ENCODE data around the gene ROMO1.

ROMO1 gene

DNA sequence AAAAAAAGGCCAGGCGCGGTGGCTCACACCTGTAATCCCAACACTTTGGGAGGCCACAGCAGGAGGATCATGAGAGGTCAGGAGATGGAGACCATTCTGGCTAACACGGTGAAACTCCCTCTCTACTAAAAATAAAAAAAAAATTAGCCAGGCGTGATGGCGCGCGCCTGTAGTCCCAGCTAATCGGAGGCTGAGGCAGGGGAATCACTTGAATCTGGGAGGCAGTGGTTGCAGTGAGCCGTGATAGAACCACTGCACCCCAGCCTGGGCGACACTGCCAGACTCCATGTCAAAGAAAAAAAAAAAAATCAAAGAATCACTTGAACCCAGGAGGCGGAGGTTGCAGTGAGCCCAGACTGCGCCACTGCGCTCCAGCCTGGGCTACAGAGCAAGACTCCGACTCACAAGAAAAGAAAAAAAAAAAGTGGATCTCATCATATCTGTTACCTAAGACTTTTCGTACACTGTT is 38.7 kb downstream of the ROMO1 start:
- no peak for DNase-seq (ENCODE audit: low read depth in 2 of 2)
- TF ChIP-seq, protein P1, sequence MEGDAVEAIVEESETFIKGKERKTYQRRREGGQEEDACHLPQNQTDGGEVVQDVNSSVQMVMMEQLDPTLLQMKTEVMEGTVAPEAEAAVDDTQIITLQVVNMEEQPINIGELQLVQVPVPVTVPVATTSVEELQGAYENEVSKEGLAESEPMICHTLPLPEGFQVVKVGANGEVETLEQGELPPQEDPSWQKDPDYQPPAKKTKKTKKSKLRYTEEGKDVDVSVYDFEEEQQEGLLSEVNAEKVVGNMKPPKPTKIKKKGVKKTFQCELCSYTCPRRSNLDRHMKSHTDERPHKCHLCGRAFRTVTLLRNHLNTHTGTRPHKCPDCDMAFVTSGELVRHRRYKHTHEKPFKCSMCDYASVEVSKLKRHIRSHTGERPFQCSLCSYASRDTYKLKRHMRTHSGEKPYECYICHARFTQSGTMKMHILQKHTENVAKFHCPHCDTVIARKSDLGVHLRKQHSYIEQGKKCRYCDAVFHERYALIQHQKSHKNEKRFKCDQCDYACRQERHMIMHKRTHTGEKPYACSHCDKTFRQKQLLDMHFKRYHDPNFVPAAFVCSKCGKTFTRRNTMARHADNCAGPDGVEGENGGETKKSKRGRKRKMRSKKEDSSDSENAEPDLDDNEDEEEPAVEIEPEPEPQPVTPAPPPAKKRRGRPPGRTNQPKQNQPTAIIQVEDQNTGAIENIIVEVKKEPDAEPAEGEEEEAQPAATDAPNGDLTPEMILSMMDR (IDR thresholded peaks at IDR 0.05; ENCODE audit: low read depth, low read length): no peak
- no peak overlapping the region for H3K4me3 ChIP-seq (replicated peaks in 1 of 2; ENCODE audit: low read depth in 2 of 2, low read length in 2 of 2)

DNA sequence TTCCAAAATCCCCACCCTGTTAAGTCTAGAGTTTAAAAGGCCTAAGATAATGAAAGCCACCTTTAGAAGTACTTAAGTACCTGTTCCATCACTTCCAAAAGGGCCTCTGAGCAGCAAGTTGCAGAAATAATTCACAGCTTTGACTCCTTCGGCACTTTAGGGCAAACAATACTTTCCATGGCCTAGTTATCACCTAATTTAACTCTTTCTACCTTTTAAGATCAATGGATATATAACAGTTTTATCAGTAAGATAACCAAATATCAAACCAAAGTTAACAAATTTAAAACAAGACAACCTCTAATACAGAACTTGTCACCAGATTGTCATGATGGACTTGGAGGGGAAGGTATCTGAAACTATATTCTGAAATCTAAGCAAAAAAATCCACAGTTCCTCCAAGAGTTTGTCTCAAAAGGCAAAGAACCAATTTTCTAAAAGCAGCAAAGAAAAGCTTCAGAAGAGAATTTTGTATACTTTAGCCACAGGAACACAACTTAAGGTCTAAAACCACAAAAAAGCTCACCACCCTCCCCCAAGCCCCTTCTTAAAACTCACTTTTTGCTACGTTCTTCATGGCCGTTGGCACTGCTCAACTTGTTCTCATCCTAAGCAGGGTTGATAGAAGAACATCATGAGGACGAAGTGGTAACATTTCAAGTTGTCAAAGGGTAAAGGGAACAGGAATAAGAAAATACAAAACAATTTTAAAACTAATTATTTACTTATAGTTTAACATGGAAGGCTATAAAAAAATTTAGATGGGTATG is 39.4 kb downstream of the ROMO1 start:
- no peak for DNase-seq (ENCODE audit: low read depth in 2 of 2)
- peak overlapping the region in 1 of 2 donors; percentile 6 for H3K4me3 ChIP-seq (replicated peaks in 1 of 2; ENCODE audit: low read depth in 2 of 2, low read length in 2 of 2)
- TF ChIP-seq, protein P1 (IDR thresholded peaks at IDR 0.05; ENCODE audit: low read depth, low read length): no peak

DNA sequence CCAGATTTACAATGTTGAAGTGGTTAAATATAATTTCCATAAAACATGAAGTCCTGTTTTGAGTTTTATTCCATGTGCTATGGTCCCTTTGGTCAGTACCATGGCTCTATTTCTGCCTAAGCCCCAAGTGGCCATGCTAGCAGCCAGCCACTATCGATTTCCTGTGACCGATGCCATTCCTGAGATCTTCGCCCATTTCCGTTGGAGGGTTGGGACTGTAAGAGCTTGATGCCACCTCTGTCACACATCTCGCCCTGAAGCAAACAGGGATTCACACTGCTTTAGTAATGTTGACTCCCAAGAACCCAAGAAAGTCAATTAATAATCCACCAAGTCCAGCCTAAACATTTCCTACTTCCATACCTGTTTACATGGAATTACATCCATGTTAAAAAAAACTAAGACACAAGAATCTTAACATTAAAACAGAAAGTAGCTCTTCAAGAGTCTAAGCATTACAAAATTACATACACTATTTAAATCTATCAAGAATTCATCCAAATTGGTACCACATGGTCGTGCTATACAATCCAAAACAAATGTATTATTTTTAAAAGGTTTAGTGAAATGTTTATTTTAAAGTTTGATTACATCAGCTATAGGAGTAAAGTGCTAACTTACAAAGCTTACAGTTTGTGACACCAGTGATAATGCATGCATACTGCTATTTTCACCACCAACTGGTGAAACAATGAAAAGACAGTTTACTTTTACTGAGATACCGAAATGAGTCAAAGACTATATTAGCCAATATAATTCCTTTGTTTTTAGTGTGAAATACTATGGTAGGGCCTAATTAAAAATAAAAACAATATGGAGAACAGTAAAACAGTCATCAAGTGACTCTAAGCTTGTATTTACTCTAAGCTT is 40.3 kb downstream of the ROMO1 start:
- peak; percentile 53 to 69 for DNase-seq (ENCODE audit: low read depth in 2 of 2)
- TF ChIP-seq, protein P1 (IDR thresholded peaks at IDR 0.05; ENCODE audit: low read depth, low read length): peak; percentile 37

DNA sequence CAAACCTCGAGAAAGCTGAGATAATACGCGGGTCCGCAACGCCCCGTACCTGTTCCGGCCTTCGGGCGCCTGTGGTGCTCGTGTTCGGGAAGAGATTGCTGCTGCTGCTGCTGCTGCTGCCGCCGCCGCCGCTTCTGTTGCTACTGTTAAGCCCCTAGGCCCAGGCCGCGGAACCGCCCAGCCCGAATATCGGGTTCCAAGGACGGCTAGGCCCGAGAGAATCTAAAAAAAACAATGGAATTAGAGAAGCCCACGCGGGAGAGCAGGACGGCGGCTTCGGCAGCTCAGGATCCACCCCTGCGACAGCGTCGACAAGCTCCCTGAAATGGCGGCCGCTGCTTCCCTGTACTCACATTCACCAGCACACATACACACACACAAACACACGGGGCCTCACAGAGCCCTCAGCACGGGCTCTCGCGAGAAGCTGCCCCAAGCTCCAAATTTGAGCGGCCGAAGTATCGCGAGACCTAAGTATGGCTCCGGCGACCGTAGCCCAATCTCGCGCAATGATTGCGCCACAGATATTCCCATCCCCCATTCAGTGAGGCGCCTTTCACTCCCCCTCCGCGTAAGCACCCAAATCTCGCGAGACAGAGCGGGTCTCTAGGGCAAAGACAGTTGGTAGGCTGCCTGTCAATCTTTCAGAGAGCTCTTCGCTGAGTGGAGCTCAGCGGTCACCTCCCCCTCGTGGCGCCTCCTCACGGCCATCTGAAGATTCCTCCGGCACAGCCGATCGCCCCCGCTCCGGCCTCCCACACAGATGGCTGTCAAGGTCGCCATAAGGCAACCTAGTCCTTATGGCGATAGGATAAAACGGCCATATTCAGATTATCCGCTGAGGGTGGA is 42.9 kb downstream of the ROMO1 start, which contains the start of gene RBM39:
Gene RBM39, minus strand, starts transcription at position 369 of the 849 bp plus-strand sequence. CDS start 1,386 bp downstream, outside the sequence.
- TF ChIP-seq, protein P1 (IDR thresholded peaks at IDR 0.05; ENCODE audit: low read depth, low read length): peak; percentile 48

More for the DNA sequence above, 40.3 kb downstream of the ROMO1 start:
- H3K4me3 ChIP-seq (replicated peaks in 1 of 2; ENCODE audit: low read depth in 2 of 2, low read length in 2 of 2): peak overlapping the region; percentile 13 to 86

DNA sequence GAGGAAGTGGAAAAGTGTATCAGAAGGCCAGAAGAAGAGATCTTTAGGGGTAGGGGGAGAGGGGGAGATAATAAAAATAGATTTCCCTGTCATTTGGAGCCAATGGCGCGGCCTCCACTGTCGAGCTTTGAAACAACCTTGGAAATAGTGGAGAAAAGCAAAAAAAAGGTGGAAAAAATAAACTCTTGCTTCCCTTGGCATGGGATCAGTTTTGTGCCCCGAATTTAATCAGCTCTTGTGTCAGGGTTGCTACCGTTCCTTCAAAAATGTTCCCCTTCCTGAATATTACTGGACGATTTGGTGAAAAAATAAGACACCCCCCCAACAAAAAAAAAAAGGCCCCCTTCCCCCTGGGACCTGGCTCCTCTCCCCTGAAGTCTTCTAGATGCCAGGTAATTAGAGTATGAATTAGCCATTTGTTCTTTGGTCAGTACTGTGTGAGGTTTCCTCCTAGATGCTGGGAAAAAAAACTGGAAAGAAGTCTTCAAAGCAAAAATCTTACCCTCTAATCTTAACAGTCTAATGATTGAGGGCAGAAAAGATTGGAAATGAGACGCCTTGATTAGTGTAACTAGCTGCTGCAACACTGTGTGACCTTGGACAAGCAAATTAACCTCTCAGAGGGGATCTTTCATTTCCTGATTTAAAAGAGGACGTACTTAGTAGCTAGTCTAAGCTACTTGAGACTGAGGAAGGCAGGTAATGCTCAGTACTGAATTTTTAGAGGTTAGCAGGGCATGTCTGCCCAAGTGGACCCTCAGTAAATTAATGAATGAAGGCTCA is 43.7 kb downstream of the ROMO1 start:
- DNase-seq (ENCODE audit: low read depth in 2 of 2): peak; percentile 40 to 41
- peak overlapping the region; percentile 58 to 66 for H3K4me3 ChIP-seq (replicated peaks in 1 of 2; ENCODE audit: low read depth in 2 of 2, low read length in 2 of 2)
- TF ChIP-seq, protein P1 (IDR thresholded peaks at IDR 0.05; ENCODE audit: low read depth, low read length): no peak

More for the DNA sequence above, 42.9 kb downstream of the ROMO1 start, which contains the start of gene RBM39:
- peak within 1 kb of the TSS; percentile 86 to 91 for H3K4me3 ChIP-seq (replicated peaks in 1 of 2; ENCODE audit: low read depth in 2 of 2, low read length in 2 of 2)
- DNase-seq (ENCODE audit: low read depth in 2 of 2): peak; percentile 100
